AG09309 (cell line): ENCODE results near the gene SERF2.

ENCODE experiments used
- DNase-seq: peaks from one replicate; pipeline ENCODE4 v3.0.0-alpha.2; 2010; ENCODE audit warnings: low read depth
- H3K4me3 ChIP-seq: 2 replicates; pipeline ENCODE4 v1.5.1; 2011; ENCODE audit warnings: mild to moderate bottlenecking, low read depth, low read length, moderate library complexity; ENCODE audit not compliant: control insufficient read depth
- TF ChIP-seq, protein P1 (sequence below): IDR thresholded peaks from 2 replicates; pipeline ENCODE4 v1.5.1; 2011; ENCODE audit warnings: mild to moderate bottlenecking, low read depth, low read length, inconsistent platforms; ENCODE audit not compliant: insufficient read depth, control insufficient read depth; ENCODE audit errors: missing control alignments

Gene SERF2

DNA sequence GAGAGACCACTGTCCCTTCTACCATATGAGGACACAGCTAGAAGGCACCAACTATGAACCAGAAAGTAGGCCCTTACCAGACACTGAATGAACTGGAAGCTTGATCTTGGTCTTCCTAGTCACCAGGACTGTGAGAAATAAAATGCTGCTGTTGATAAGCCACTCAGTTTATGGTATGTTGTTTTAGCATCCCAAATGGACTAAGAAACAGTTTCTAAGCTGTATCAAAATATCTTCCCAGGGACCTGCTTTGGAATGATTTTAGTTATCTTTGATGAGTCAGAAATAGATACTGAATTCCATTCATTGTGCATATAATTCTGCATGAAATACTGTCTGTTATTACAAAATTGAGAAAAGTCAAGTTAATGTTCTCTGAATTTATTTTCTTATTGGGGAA, 53.3 kb downstream of the SERF2 start:
- no peak overlapping the region for H3K4me3 ChIP-seq
- TF ChIP-seq, protein P1, sequence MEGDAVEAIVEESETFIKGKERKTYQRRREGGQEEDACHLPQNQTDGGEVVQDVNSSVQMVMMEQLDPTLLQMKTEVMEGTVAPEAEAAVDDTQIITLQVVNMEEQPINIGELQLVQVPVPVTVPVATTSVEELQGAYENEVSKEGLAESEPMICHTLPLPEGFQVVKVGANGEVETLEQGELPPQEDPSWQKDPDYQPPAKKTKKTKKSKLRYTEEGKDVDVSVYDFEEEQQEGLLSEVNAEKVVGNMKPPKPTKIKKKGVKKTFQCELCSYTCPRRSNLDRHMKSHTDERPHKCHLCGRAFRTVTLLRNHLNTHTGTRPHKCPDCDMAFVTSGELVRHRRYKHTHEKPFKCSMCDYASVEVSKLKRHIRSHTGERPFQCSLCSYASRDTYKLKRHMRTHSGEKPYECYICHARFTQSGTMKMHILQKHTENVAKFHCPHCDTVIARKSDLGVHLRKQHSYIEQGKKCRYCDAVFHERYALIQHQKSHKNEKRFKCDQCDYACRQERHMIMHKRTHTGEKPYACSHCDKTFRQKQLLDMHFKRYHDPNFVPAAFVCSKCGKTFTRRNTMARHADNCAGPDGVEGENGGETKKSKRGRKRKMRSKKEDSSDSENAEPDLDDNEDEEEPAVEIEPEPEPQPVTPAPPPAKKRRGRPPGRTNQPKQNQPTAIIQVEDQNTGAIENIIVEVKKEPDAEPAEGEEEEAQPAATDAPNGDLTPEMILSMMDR: no peak
- no peak for DNase-seq
